NOMO-1 (cell line): ENCODE data around the gene ACSM5.
"Not testable (repeated sequence)": the region's sequence is repeated elsewhere in the genome, so short reads cannot be mapped to it uniquely, and the experiment has no call there.

ENCODE experiments used
- DNase-seq, 2 experiments: peaks; one replicate each; lab custom pipeline; 2025; ENCODE audit not compliant: unreplicated experiment in 2 of 2; lab: John Stamatoyannopoulos, UW

Gene ACSM5

DNA sequence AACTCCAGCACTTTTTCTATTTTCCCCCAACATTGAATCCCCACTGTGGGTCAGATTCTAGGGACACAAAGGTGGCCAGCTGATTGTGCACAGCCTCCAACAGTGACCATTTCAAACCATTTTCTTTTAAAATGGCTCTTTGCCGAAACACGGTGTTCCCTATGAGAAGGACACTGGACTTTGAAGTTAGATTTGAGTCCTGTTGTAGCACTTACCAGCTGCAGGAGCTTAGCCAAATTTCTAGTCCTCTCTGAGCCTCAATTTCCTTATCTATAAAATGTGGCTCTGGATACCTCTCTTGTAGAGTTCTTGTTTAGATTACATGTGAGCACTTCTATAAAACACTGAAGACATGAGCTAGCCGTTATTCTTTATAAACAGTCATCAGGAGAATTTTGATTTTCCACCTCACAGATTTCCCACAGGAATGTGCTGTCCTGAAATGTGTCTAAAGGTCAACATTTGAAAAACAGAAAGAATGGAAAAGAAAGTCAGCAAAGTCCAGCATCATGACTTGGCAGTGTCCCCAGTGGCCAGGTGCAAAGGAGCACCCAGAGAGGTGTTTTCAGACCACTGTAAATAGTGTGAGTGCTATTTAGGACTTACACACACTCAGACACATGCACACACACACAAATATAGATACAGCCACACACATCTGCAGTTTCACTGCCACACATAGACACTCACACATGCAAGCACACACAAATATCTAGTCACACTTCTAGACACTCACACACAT, 37.5 kb downstream of the ACSM5 start:
- DNase-seq, result not testable (repeated sequence)

DNA sequence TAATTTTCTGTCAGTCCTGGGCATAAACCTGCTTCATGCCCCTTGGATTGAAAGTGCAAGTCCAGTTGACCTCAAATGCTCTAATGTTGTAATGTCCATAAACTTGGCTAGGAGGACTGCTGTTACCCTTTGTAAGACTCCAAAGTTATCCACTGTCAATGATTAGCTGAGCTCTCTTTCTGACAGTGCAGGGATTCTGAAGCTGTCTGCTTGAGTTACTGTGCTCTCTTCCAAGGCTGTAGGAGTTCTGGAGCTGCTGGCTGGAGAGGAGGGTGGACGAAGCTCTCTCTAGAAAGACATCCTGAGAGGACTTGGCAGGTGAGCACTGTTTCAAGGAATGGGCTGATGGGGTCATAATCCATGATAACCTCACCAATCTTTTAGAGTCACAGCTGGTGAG, 42.0 kb downstream of the ACSM5 start, which contains the start of gene ACSM2A:
Gene ACSM2A, plus strand, starts transcription at position 158 of the 400 bp plus-strand sequence. CDS start 8,594 bp downstream, outside the sequence.
- DNase-seq, result not testable (repeated sequence)

DNA sequence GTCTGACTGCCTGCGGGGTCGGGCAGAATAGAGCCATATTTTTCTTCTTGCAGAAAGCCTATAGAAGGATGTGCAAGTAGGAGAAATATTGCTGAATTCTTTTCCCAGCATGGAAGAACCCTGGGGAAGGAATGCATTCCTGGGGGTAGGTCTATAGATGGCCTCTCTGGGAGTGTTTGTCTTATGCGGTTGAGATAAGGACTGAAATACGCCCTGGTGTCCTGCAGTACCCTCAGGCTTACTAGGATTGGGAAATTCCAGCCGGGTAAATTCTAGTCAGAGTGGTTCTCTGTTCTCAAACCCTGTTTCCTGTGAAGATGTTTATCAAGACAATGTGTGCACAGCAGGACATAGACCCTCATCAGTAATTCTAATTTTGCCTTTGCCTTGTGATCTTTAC, 44.3 kb downstream of the ACSM5 start:
- DNase-seq, result not testable (repeated sequence)

DNA sequence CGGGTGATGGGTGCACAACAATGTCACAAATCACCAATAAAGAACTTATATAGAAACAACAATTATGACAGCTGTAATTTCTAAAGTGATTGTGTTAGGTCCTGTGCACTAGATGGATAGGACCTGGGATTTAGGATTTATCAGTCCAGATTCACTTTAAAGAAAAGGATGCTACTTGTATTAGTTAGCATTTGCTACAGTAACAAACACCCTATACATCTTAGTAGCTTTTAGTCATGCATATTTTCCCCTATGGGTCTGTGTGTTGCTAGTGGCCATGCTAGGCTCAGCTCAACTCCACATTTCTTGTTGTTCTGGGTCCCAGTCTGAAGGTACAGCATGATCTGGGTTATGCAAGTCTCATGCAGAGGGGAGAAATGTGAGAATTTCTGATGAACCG, 49.9 kb downstream of the ACSM5 start:
- not testable (repeated sequence) for DNase-seq

DNA sequence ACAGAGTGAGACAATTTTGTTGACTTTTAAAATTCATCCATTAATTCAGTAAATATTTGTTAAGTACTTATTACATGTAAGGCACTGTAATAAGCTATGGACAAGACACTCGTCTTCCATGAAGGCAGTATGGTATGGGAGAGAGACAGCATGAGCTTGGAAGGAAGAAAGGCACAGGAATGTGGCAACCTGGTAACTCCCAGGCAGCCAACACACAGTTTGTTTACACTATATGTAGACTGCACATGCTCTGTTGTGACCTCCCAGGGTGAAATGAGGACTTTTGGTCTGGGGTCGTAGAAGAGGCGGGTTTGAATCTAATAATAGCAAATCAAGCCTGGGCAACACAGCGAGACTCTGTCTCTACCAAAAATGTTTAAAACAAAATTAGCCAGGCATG, 51.0 kb downstream of the ACSM5 start:
- not testable (repeated sequence) for DNase-seq

DNA sequence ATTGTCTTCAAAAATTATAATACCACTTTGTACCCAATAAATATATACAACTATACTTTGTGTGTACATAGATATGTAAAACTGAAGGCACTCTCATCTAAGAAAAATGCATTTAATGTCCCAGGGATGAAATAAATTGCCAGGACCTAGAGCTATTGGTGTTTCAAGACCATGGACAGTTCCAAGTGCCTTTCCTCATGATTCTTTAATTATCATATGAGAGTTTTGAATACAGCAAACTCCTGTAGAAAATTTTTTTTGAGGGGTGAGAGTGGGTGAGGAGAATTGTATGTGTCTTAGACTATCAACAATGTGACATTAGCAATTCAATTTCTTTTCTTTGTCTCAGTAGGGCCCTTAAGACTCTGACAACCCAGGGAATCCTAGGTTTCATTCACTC, 59.6 kb downstream of the ACSM5 start:
- not testable (repeated sequence) for DNase-seq

DNA sequence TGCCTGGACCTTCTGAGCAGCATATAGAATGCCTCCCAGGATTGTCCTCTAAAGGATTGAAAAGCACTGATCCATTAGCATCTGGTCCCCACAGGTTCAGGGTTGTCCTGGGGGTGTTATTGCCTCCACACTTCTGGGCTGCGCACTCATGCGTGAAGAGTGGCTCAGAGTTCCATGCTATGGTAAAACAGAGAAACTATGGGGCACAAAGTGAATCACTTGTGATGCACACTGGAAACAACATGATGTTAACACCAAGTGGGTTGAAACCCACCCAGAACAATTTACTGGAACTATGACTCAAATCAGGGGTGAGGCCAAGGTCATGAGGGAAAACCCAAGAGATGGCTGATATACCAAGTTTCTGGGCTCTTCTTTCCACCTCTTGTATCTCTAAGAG, 60.6 kb downstream of the ACSM5 start:
- not testable (repeated sequence) for DNase-seq

DNA sequence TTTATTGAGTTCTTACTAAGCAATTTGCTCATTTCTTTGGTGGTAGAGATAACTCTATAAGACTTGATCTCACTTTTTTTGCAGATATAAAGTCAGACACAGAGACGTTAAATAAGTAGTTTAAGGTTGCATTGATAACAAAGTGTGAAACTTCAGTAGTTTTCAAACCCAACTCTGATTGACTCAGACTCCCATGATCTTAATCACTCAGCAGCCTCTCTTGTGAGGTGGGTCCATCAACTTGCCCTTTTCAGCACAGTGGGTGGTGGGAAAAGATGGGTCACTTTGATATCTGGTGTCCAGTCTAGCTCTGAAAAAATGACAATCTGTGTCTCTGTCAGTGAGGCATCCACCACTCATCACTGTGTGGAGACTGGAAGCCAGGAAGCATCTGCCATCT, 61.4 kb downstream of the ACSM5 start:
- DNase-seq, result not testable (repeated sequence)

DNA sequence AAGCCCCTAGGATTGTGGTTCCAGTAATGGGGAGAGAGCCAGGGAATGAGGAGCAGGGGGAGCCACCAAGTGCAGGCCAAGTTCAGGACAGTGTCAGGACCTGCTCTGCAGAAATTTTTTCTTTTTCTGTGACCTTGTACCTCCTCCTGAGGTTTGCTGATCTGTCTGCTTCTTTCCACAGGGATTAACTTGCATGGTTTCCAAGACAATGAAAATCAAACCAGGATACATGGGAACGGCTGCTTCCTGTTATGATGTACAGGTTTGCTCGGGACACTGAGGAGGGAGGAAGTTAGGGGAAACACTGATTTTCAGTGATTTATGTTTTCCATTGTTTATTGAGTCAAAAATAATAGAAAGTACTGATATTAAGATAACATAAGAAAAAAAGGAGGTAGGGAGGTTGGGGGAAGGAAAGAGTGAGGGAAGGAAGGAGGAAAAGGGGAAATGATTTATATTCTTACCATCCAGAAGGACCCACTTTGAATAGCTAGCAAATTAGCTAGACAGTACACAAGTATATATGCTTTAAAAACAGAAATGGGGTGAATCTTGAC, 67.9 kb downstream of the ACSM5 start:
- not testable (repeated sequence) for DNase-seq

DNA sequence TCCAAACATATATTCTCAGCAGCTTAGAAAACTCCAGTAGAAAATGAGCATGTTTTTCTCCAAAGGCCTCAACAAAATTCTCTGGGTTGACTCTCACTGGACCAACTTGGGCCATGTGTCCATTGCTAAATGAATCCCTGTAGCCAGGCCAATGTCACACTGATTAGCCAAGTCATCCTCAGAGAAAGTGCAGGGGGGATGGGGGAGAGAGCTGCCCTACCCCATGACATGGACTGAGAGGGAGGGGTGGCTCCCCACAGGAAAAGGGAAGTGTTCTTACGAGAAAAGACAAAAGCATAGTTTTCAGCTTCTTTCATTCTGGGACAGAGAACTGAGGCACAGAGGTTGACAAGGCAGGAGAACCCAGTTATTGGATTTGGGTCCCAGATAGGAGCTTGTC, 74.7 kb downstream of the ACSM5 start:
- DNase-seq, result not testable (repeated sequence)

DNA sequence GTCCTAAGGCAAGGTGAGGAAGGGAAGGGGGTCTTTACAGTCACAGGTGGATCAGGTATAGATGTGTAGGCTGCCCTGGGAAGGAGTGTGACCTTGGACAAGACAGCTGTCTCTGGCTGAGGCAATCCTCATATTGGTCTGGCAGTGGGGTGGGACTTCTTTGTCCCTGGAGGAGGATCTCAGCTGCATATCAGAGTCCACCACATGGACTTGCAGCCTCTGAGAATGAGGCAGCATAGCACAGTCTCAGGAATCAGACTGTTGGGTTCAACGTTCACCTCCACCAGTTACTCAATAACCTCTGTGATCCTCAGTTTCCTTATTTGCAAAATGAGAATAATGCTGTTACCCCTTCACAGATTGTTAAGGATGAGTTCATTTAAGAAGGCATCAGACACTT, 75.4 kb downstream of the ACSM5 start:
- no peak for DNase-seq

DNA sequence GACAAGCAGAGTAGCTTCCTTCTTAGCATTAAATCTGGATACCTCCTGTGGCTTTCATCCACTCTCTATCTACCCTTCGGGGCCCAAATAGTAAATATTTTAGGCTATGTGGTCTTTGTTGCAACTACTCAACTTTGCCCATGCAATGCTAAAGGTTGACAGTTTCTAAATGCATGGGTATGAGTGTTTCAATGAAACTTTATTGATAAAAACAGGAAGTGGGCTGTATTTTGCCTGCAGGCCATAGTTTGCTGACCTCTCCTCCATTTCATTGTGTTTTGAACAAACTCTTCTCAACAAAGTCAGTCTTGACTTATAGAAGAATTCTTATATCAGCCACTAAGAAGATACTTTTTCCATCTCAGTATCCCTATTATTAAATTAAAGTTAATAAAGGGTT, 76.1 kb downstream of the ACSM5 start:
- DNase-seq, result no peak
